SK-N-SH treated with all-trans-retinoic acid at 6 μM for 48 hours (cell line): ENCODE measurements around the gene KRT38.

Source experiments
- ATAC-seq: fragments of 200-7000 bp; cut with Tn5 transposase; 3 replicates; pipeline ENCODE4 v1.9.1; 2020; ENCODE audit warnings: mild to moderate bottlenecking, moderate library complexity
- ARNTL ChIP-seq: fragments of 450-650 bp; formaldehyde crosslinking; IDR thresholded peaks from 2 replicates; pipeline ENCODE4 v1.5.0; 2020; ENCODE audit warnings: low read depth, mild to moderate bottlenecking, moderate library complexity, borderline replicate concordance
- BACH2 ChIP-seq: fragments of 250-450 bp; sonication (Bioruptor Pico); IDR thresholded peaks from 2 replicates; pipeline ENCODE4 v1.9.0; 2021; ENCODE audit warnings: mild to moderate bottlenecking, borderline replicate concordance
- CREB5 ChIP-seq: fragments of 250-450 bp; sonication (Bioruptor Pico); IDR thresholded peaks from 2 replicates; pipeline ENCODE4 v1.5.1; 2020; ENCODE audit warnings: low read depth, mild to moderate bottlenecking, moderate library complexity
- CSDC2 ChIP-seq: fragments of 250-450 bp; sonication (Bioruptor Pico); IDR thresholded peaks from 2 replicates; pipeline ENCODE4 v1.5.0; 2020; ENCODE audit warnings: mild to moderate bottlenecking, moderate library complexity
- CSRNP3 ChIP-seq: fragments of 250-450 bp; sonication (Bioruptor Pico); IDR thresholded peaks from 2 replicates; pipeline ENCODE4 v1.5.1; 2021; ENCODE audit warnings: mild to moderate bottlenecking, moderate library complexity
- ESRRG ChIP-seq: fragments of 250-450 bp; sonication (Bioruptor Pico); IDR thresholded peaks from 2 replicates; pipeline ENCODE4 v1.6.1; 2021; ENCODE audit warnings: mild to moderate bottlenecking
- GLIS3 ChIP-seq: fragments of 250-450 bp; sonication (Bioruptor Pico); IDR thresholded peaks from 2 replicates; pipeline ENCODE4 v1.5.0; 2020; ENCODE audit warnings: mild to moderate bottlenecking, moderate library complexity
- ISL1 ChIP-seq: fragments of 250-450 bp; sonication (Bioruptor Pico); IDR thresholded peaks from 2 replicates; pipeline ENCODE4 v2.1.2; 2022; ENCODE audit warnings: mild to moderate bottlenecking, moderate library complexity
- PATZ1 ChIP-seq: fragments of 250-450 bp; sonication (Bioruptor Pico); IDR thresholded peaks from 2 replicates; pipeline ENCODE4 v1.8.0; 2020; ENCODE audit warnings: mild to moderate bottlenecking, moderate library complexity, borderline replicate concordance
- POU6F1 ChIP-seq: fragments of 250-450 bp; sonication (Bioruptor Pico); IDR thresholded peaks from 2 replicates; pipeline ENCODE4 v1.8.0; 2021; ENCODE audit warnings: low read depth, mild to moderate bottlenecking, moderate library complexity, borderline replicate concordance
- PPARA ChIP-seq: fragments of 250-450 bp; sonication (Bioruptor Pico); IDR thresholded peaks from 2 replicates; pipeline ENCODE4 v1.5.0; 2020; ENCODE audit warnings: mild to moderate bottlenecking, borderline replicate concordance
- RARB ChIP-seq: fragments of 250-450 bp; sonication (Bioruptor Pico); IDR thresholded peaks from 2 replicates; pipeline ENCODE4 v1.8.0; 2021; ENCODE audit warnings: mild to moderate bottlenecking, moderate library complexity
- TCF4 ChIP-seq: fragments of 250-450 bp; sonication (Bioruptor Pico); IDR thresholded peaks from 2 replicates; pipeline ENCODE4 v1.8.0; 2021; ENCODE audit warnings: mild to moderate bottlenecking, moderate library complexity, borderline replicate concordance
- TOX ChIP-seq: fragments of 250-450 bp; sonication (Bioruptor Pico); IDR thresholded peaks from 2 replicates; pipeline ENCODE4 v1.8.0; 2021; ENCODE audit warnings: mild to moderate bottlenecking, moderate library complexity, borderline replicate concordance
- TSHZ2 ChIP-seq: fragments of 250-450 bp; sonication (Bioruptor Pico); IDR thresholded peaks from 2 replicates; pipeline ENCODE4 v1.5.0; 2020; ENCODE audit warnings: mild to moderate bottlenecking, moderate library complexity
- ZC3H10 ChIP-seq: fragments of 250-450 bp; sonication (Bioruptor Pico); IDR thresholded peaks from 2 replicates; pipeline ENCODE4 v1.5.1; 2021; ENCODE audit warnings: mild to moderate bottlenecking, moderate library complexity
- ZFP3 ChIP-seq: fragments of 250-450 bp; sonication (Bioruptor Pico); IDR thresholded peaks from 2 replicates; pipeline ENCODE4 v1.5.0; 2020; ENCODE audit warnings: mild to moderate bottlenecking, moderate library complexity
- ZFP30 ChIP-seq: fragments of 450-650 bp; formaldehyde crosslinking; IDR thresholded peaks from 2 replicates; pipeline ENCODE4 v1.5.0; 2022; ENCODE audit warnings: mild to moderate bottlenecking, moderate library complexity
- ZNF565 ChIP-seq: fragments of 450-650 bp; formaldehyde crosslinking; conservative IDR thresholded peaks from 2 replicates; pipeline ENCODE4 v1.5.0; 2020; ENCODE audit warnings: low read depth, mild to moderate bottlenecking, moderate library complexity
- ZNF70 ChIP-seq: fragments of 450-650 bp; formaldehyde crosslinking; IDR thresholded peaks from 2 replicates; pipeline ENCODE4 v1.5.0; 2020; ENCODE audit warnings: mild to moderate bottlenecking, moderate library complexity
- ZNF8 ChIP-seq: fragments of 450-650 bp; formaldehyde crosslinking; IDR thresholded peaks from 2 replicates; pipeline ENCODE4 v1.5.0; 2020; ENCODE audit warnings: mild to moderate bottlenecking, moderate library complexity

KRT38 gene

GRCh38 chr17:41419716-41420115, 21.1 kb downstream of the KRT38 start:
- TF ChIP-seq TCF4 (no peak), BACH2 (CRISPR knock-in tag) (no peak), ARNTL (CRISPR knock-in tag) (no peak), POU6F1 (CRISPR knock-in tag) (no peak), TOX (CRISPR knock-in tag) (no peak), RARB (no peak), CSRNP3 (CRISPR knock-in tag) (no peak), GLIS3 (CRISPR knock-in tag) (no peak), ISL1 (no peak), PATZ1 (no peak), ZC3H10 (CRISPR knock-in tag) (no peak), PPARA (CRISPR knock-in tag) (no peak), ZFP30 (CRISPR knock-in tag) (no peak), ZNF8 (no peak), CSDC2 (no peak), ESRRG (no peak), ZNF565 (CRISPR knock-in tag) (no peak), TSHZ2 (CRISPR knock-in tag) (no peak), CREB5 (CRISPR knock-in tag) (no peak), ZFP3 (CRISPR knock-in tag) (no peak)
- no peak for ATAC-seq

GRCh38 chr17:41418116-41418860, 22.5 kb downstream of the KRT38 start:
- TF ChIP-seq TSHZ2 (CRISPR knock-in tag) (no peak), TCF4 (no peak), GLIS3 (CRISPR knock-in tag) (no peak), PPARA (CRISPR knock-in tag) (no peak), ZNF70 (CRISPR knock-in tag) (no peak), ZFP30 (CRISPR knock-in tag) (no peak), BACH2 (CRISPR knock-in tag) (no peak), ARNTL (CRISPR knock-in tag) (no peak), ZNF565 (CRISPR knock-in tag) (no peak), CSDC2 (no peak), CSRNP3 (CRISPR knock-in tag) (no peak), ISL1 (no peak)
- no peak for ATAC-seq
